Neural cell (in vitro differentiated cells): Measurements from ENCODE around the gene KRTAP19-6. TPM values are rescaled to one million over a fixed set of nuclear protein-coding genes. Genes with fewer than 3 reads are reported as not detected.

Experiments used
- H2AFZ ChIP-seq: fragments of 200-600, 300-800 bp; sonication (generic), shearing (Covaris generic); 2 replicates; pipeline ENCODE4 v1.6.0; 2014; ENCODE audit warnings: low read depth, mild to moderate bottlenecking, antibody characterized with exemption, low read length, moderate library complexity
- H3F3A ChIP-seq: fragments of 200-600 bp; shearing (Covaris generic); 2 replicates; pipeline ENCODE4 v1.6.1; 2016; ENCODE audit warnings: mild to moderate bottlenecking, moderate library complexity, mixed read lengths, antibody characterized with exemption, low read length; ENCODE audit not compliant: insufficient read depth, poor library complexity, severe bottlenecking
- H3K27ac ChIP-seq: fragments of 200-600, 300-800 bp; sonication (generic), shearing (Covaris generic); 2 replicates; pipeline ENCODE4 v1.5.1; 2014; ENCODE audit warnings: mild to moderate bottlenecking, low read length, moderate library complexity
- H3K27me3 ChIP-seq: fragments of 300-800, 200-600 bp; sonication (generic), shearing (Covaris generic); 2 replicates; pipeline ENCODE4 v1.6.0; 2014; ENCODE audit warnings: mild to moderate bottlenecking, low read depth, low read length, moderate library complexity; ENCODE audit not compliant: insufficient read depth
- H3K36me3 ChIP-seq: fragments of 300-800, 200-600 bp; sonication (generic), shearing (Covaris generic); 2 replicates; pipeline ENCODE4 v1.5.1; 2014; ENCODE audit warnings: mild to moderate bottlenecking, antibody characterized with exemption, low read length, moderate library complexity; ENCODE audit not compliant: insufficient read depth
- H3K4me2 ChIP-seq: fragments of 300-800, 200-600 bp; sonication (generic), shearing (Covaris generic); 2 replicates; pipeline ENCODE4 v1.6.0; 2014; ENCODE audit warnings: mild to moderate bottlenecking, low read length
- H3K4me3 ChIP-seq: fragments of 300-800, 200-600 bp; sonication (generic), shearing (Covaris generic); 2 replicates; pipeline ENCODE4 v1.5.1; 2014; ENCODE audit warnings: mild to moderate bottlenecking, low read length, moderate library complexity
- H3K79me2 ChIP-seq: fragments of 200-600 bp; shearing (Covaris generic); replicated peaks from 2 replicates; pipeline ENCODE4 v1.6.0; 2014; ENCODE audit warnings: mild to moderate bottlenecking, low read length, moderate library complexity; ENCODE audit not compliant: insufficient read depth
- H3K9ac ChIP-seq: fragments of 300-800, 200-600 bp; sonication (generic), shearing (Covaris generic); 2 replicates; pipeline ENCODE4 v1.6.1; 2016; ENCODE audit warnings: mild to moderate bottlenecking, low read length, mixed read lengths
- H3K9me2 ChIP-seq: fragments of 200-600 bp; shearing (Covaris generic); 2 replicates; pipeline ENCODE4 v1.6.1; 2016; ENCODE audit warnings: mild to moderate bottlenecking, low read length, mixed read lengths; ENCODE audit not compliant: insufficient read depth
- H3K9me3 ChIP-seq: fragments of 200-600, 300-800 bp; sonication (generic), shearing (Covaris generic); 2 replicates; pipeline ENCODE4 v1.6.1; 2016; ENCODE audit warnings: mild to moderate bottlenecking, mixed run types, low read length, moderate library complexity, mixed read lengths
- H4K20me1 ChIP-seq: fragments of 200-600 bp; shearing (Covaris generic); 2 replicates; pipeline ENCODE4 v1.6.1; 2016; ENCODE audit warnings: mild to moderate bottlenecking, mixed run types; ENCODE audit not compliant: insufficient read depth
- EP300 ChIP-seq: fragments of 450-650 bp; conservative IDR thresholded peaks from 2 replicates; pipeline ENCODE4 v1.6.1; 2014; ENCODE audit warnings: antibody characterized with exemption, mild to moderate bottlenecking, moderate library complexity; ENCODE audit not compliant: poor library complexity, severe bottlenecking
- EZH2 ChIP-seq: fragments of 200-600, 300-800 bp; shearing (Covaris generic), sonication (generic); IDR thresholded peaks from 2 replicates; pipeline ENCODE4 v1.6.1; 2014; ENCODE audit warnings: antibody characterized with exemption, low read length, borderline replicate concordance, mild to moderate bottlenecking; ENCODE audit not compliant: insufficient read depth, poor library complexity, severe bottlenecking
- MXI1 ChIP-seq: fragments of 450-650 bp; conservative IDR thresholded peaks from 2 replicates; pipeline ENCODE4 v1.6.1; 2014; ENCODE audit warnings: antibody characterized with exemption, mild to moderate bottlenecking; ENCODE audit not compliant: poor library complexity, severe bottlenecking
- POLR2AphosphoS5 ChIP-seq: IDR thresholded peaks from 2 replicates; pipeline ENCODE4 v1.6.1; 2012
- RAD21 ChIP-seq: fragments of 450-650 bp; conservative IDR thresholded peaks from 2 replicates; pipeline ENCODE4 v1.6.1; 2014; ENCODE audit warnings: antibody characterized with exemption, mild to moderate bottlenecking, moderate library complexity
- REST ChIP-seq: IDR thresholded peaks from 2 replicates; pipeline ENCODE4 v1.6.1; 2012; ENCODE audit warnings: borderline replicate concordance
- SMC3 ChIP-seq: fragments of 450-650 bp; conservative IDR thresholded peaks from 2 replicates; pipeline ENCODE4 v1.6.1; 2014; ENCODE audit warnings: antibody characterized with exemption, mild to moderate bottlenecking, moderate library complexity; ENCODE audit not compliant: poor library complexity
- TAF1 ChIP-seq: IDR thresholded peaks from 2 replicates; pipeline ENCODE4 v1.6.1; 2012; ENCODE audit warnings: low read depth
- polyA plus RNA-seq: library from polyadenylated mRNA; depleted of rRNA; stranded (reverse); fragments of >200 nt; gene quantifications from 2 replicates; pipeline ENCODE4 v1.2.3, GENCODE V29; 2014
- TF ChIP-seq, protein P1 (sequence below): fragments of 450-650 bp; IDR thresholded peaks from 2 replicates; pipeline ENCODE4 v1.5.1; 2014; ENCODE audit warnings: antibody characterized with exemption, mild to moderate bottlenecking, moderate library complexity; ENCODE audit not compliant: poor library complexity, severe bottlenecking

The KRTAP19-6 gene
- polyA plus RNA-seq, 1 donor from 2014 or later = not detected

DNA sequence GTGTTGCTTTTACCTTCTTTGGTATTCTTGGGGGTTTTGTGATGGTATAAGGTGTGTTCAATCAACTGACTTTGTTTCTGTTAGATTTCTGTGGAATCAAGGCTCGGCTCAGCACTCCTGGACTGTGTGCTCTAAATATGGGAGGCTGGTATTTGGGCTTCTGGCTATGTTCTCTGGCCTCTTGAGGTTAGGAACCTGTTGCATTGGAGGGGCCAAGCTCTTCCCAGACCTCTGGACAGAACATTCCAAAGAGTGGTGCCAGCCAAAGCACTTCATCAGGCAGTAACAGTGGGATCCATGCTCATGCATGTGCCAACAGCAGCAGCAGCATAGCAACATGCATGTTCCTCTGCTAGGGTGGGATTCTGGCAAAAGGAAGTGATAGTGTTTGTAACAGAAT is 11.1 kb upstream of the KRTAP19-6 start:
- H3K4me3 ChIP-seq = no peak overlapping the region
- H2AFZ ChIP-seq = no peak overlapping the region
- no peak for TF ChIP-seq REST
- no peak for TF ChIP-seq SMC3
- TF ChIP-seq EZH2 = no peak
- no peak for TF ChIP-seq MXI1
- TF ChIP-seq EP300 = no peak
- TF ChIP-seq TAF1 = no peak
- TF ChIP-seq RAD21 = no peak
- TF ChIP-seq POLR2AphosphoS5 = no peak
- TF ChIP-seq, protein P1, sequence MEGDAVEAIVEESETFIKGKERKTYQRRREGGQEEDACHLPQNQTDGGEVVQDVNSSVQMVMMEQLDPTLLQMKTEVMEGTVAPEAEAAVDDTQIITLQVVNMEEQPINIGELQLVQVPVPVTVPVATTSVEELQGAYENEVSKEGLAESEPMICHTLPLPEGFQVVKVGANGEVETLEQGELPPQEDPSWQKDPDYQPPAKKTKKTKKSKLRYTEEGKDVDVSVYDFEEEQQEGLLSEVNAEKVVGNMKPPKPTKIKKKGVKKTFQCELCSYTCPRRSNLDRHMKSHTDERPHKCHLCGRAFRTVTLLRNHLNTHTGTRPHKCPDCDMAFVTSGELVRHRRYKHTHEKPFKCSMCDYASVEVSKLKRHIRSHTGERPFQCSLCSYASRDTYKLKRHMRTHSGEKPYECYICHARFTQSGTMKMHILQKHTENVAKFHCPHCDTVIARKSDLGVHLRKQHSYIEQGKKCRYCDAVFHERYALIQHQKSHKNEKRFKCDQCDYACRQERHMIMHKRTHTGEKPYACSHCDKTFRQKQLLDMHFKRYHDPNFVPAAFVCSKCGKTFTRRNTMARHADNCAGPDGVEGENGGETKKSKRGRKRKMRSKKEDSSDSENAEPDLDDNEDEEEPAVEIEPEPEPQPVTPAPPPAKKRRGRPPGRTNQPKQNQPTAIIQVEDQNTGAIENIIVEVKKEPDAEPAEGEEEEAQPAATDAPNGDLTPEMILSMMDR = no peak
- no peaks in the 10 kb centered on the region for H3K27me3 ChIP-seq
- no peaks in the 10 kb centered on the region for H3K79me2 ChIP-seq
- no peaks in the 10 kb centered on the region for H3K9me2 ChIP-seq
- no peaks in the 10 kb centered on the region for H3K36me3 ChIP-seq
- H3K27ac ChIP-seq = no peak overlapping the region
- no peaks in the 10 kb centered on the region for H3K9me3 ChIP-seq
- H3K9ac ChIP-seq = no peak overlapping the region
- no peaks in the 10 kb centered on the region for H4K20me1 ChIP-seq
- no peaks in the 10 kb centered on the region for H3F3A ChIP-seq
- H3K4me2 ChIP-seq = no peak overlapping the region

DNA sequence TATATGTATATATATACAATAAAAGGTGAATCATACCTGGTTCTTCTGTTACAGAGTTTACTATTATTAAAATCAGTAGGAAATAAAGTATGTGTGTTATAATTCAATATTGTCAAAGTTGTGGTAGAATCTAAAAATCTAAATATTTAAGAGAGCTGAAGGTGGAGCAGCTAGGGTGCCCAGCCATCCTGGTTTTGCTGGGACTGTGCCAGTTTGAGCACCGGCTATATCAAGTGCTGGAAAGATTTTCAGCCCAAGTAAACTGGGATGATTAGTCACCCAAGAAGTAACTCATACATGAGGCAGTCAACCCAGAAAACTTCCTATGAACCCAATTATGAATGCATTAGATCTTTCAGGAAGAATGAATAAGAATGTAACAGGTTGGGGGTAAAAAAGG is 22.8 kb downstream of the KRTAP19-6 start:
- Histone ChIP-seq H3K27ac (no peak overlapping the region), H3K9ac (no peak overlapping the region), H3F3A (no peaks in the 10 kb centered on the region)

More for the DNA sequence above, 22.8 kb downstream of the KRTAP19-6 start:
- H3K27me3 ChIP-seq = no peaks in the 10 kb centered on the region
- no peaks in the 10 kb centered on the region for H4K20me1 ChIP-seq
- no peak overlapping the region for H3K4me3 ChIP-seq
- H3K4me2 ChIP-seq = no peak overlapping the region
- H3K79me2 ChIP-seq = no peaks in the 10 kb centered on the region
- no peaks in the 10 kb centered on the region for H3K9me3 ChIP-seq
- TF ChIP-seq TAF1 (no peak), EZH2 (no peak), MXI1 (no peak), POLR2AphosphoS5 (no peak), RAD21 (no peak), EP300 (no peak), SMC3 (no peak), REST (no peak)
- TF ChIP-seq, protein P1 = no peak
- no peak overlapping the region for H2AFZ ChIP-seq
- H3K36me3 ChIP-seq = no peaks in the 10 kb centered on the region
- no peaks in the 10 kb centered on the region for H3K9me2 ChIP-seq
